Ishikawa (cell line): ENCODE results near the gene PRPF18.

ENCODE experiments used
- RAD21 ChIP-seq: IDR thresholded peaks from 2 replicates; pipeline ENCODE4 v1.6.1; 2012; ENCODE audit warnings: low read depth
- TAF1 ChIP-seq: IDR thresholded peaks from 2 replicates; pipeline ENCODE4 v1.6.1; 2012; ENCODE audit warnings: low read depth, mild to moderate bottlenecking

DNA sequence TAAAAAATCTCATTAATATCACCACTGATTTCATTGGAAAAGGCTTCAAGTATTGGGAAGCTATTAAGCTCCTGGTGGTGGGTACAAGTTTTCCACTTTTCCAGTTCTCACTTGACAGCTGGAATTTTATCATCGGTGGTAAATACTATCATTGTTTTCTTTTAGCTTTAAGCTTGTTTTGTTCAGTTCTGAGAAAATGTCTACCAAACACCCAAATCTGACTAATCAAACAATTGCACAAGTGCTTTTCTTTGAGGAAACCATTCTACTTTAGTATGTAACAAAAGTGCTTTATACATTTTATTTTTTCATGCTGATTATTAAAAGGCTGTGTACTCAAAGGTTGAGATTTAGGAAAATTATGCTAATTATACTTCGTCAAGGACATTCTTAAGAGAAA is 7.9 kb downstream of the PRPF18 start:
- TF ChIP-seq RAD21 (no peak), TAF1 (no peak)
